CD4-positive, alpha-beta T cell (primary cell): Measurements from ENCODE around the gene PSMB2. TPM values are rescaled to one million over a fixed set of nuclear protein-coding genes. Genes with fewer than 3 reads are reported as not detected.

Experiments
- ATAC-seq: fragments of 200-7000 bp; cut with Tn5 transposase; one replicate; pipeline ENCODE4 v1.10.0; 2022; ENCODE audit warnings: mild to moderate bottlenecking; ENCODE audit not compliant: poor library complexity
- CTCF ChIA-PET: fragments of 350-600 bp; sonication (Branson Sonifier 250); formaldehyde crosslinking; loops from one replicate; lab custom pipeline; 2021; ENCODE audit warnings: antibody characterized with exemption, inconsistent platforms; lab: Charles Lee
- POLR2A ChIA-PET: fragments of 350-600 bp; sonication (Branson Sonifier 250); formaldehyde crosslinking; loops from one replicate; lab custom pipeline; 2021; ENCODE audit warnings: antibody characterized with exemption, inconsistent platforms; lab: Charles Lee
- DNase-seq, 14 experiments: peaks; one replicate each; pipeline ENCODE4 v3.0.0-alpha.2; 2013 to 2020; ENCODE audit warnings: mixed read lengths in 2 of 14
- H3K27ac ChIP-seq, 2 donors: one replicate each; pipeline versions ENCODE4 v1.5.1 to v1.7.0; 2013; ENCODE audit warnings: low read length in 2 of 2, low read depth in 1 of 2, mild to moderate bottlenecking in 1 of 2
- H3K27me3 ChIP-seq, 2 experiments: 1 replicate in 1 of 2; 2 replicates in 1 of 2; pipeline versions ENCODE4 v1.6.1 to v1.7.0; 2013; ENCODE audit warnings: low read length in 2 of 2, control low read depth in 1 of 2, mild to moderate bottlenecking in 1 of 2, moderate library complexity in 1 of 2; ENCODE audit not compliant: insufficient read depth in 2 of 2, control insufficient read depth in 1 of 2
- H3K36me3 ChIP-seq: one replicate; pipeline ENCODE4 v1.6.1; 2013; ENCODE audit warnings: low read length, control low read depth; ENCODE audit not compliant: insufficient read depth
- H3K4me1 ChIP-seq: one replicate; pipeline ENCODE4 v1.6.1; 2013; ENCODE audit warnings: low read length, control low read depth; ENCODE audit not compliant: insufficient read depth
- H3K4me3 ChIP-seq: one replicate; pipeline ENCODE4 v1.5.1; 2013; ENCODE audit warnings: mild to moderate bottlenecking, low read length, moderate library complexity
- H3K9me3 ChIP-seq, 2 experiments: 1 replicate in 1 of 2; 2 replicates in 1 of 2; pipeline versions ENCODE4 v1.6.1 to v1.7.0; 2013; ENCODE audit warnings: low read length in 2 of 2, mild to moderate bottlenecking in 2 of 2, control low read depth in 1 of 2, moderate library complexity in 1 of 2; ENCODE audit not compliant: control insufficient read depth in 1 of 2, insufficient read depth in 1 of 2
- H3K27ac Mint-ChIP-seq: one replicate; pipeline ENCODE4 v1.8.0; 2020; ENCODE audit warnings: mixed read lengths
- H3K27me3 Mint-ChIP-seq: one replicate; pipeline ENCODE4 v1.8.0; 2021; ENCODE audit warnings: mixed read lengths
- H3K36me3 Mint-ChIP-seq: one replicate; pipeline ENCODE4 v1.8.0; 2021; ENCODE audit warnings: low read depth, mixed read lengths
- H3K4me1 Mint-ChIP-seq: one replicate; pipeline ENCODE4 v1.8.0; 2021; ENCODE audit warnings: low read depth, mixed read lengths
- H3K4me3 Mint-ChIP-seq: one replicate; pipeline ENCODE4 v1.8.0; 2020; ENCODE audit warnings: mild to moderate bottlenecking, mixed read lengths
- H3K9me3 Mint-ChIP-seq: one replicate; pipeline ENCODE4 v1.8.0; 2020; ENCODE audit warnings: mixed read lengths
- CTCF ChIP-seq: fragments of 200-600 bp; IDR thresholded peaks from one replicate; pipeline ENCODE4 v1.8.0; 2022; ENCODE audit warnings: antibody characterized with exemption, mild to moderate bottlenecking
- intact Hi-C, 2 experiments: fragments of 100-400 bp; cut with DNase I in 1 of 2; cut with micrococcal nuclease in 1 of 2; formaldehyde crosslinking; loops; one replicate each; pipeline versions ENCODE4 v1.15.1 to v1.9.0; 2023 to 2025; cut with DNase I, micrococcal nuclease
- total RNA-seq, 174 experiments: library from RNA in 2 of 174; stranded (reverse) in 2 of 174; gene quantifications; one replicate each; pipeline ENCODE4 v1.2.3 and lab custom pipeline; 2021 to 2026

PSMB2 gene
- total RNA-seq, 2 experiments from 2014 or later = 34.0 to 35.3 TPM

GRCh38 chr1:35675773-35676172 is 34.4 kb upstream of the PSMB2 start:
- peaks cover 0 to 12% of the 10 kb centered on the region in 2 experiments for H3K27me3 ChIP-seq
- no peaks in the 10 kb centered on the region for H3K36me3 Mint-ChIP-seq
- POLR2A ChIA-PET = no interaction called here

GRCh38 chr1:35674111-35674510 is 32.8 kb upstream of the PSMB2 start:
- no peak overlapping the region for H3K27ac Mint-ChIP-seq
- CTCF ChIA-PET = no interaction called here
- H3K4me3 ChIP-seq = no peak overlapping the region
- H3K4me3 Mint-ChIP-seq = no peak overlapping the region
- H3K27me3 ChIP-seq = peaks cover 0 to 12% of the 10 kb centered on the region in 2 experiments
- H3K27me3 Mint-ChIP-seq = peaks cover 20% of the 10 kb centered on the region
- TF ChIP-seq CTCF = no peak
- intact Hi-C loops = no loop called here
- no peak for DNase-seq
- no peaks in the 10 kb centered on the region for H3K4me1 Mint-ChIP-seq
- no peaks in the 10 kb centered on the region for H3K36me3 ChIP-seq
- no peaks in the 10 kb centered on the region for H3K36me3 Mint-ChIP-seq
- H3K4me1 ChIP-seq = no peaks in the 10 kb centered on the region
- POLR2A ChIA-PET = no interaction called here
- ATAC-seq = no peak
- H3K9me3 ChIP-seq = no peaks in the 10 kb centered on the region
- no peak overlapping the region for H3K27ac ChIP-seq
- H3K9me3 Mint-ChIP-seq = no peaks in the 10 kb centered on the region

More at GRCh38 chr1:35675773-35676172, 34.4 kb upstream of the PSMB2 start:
- Histone ChIP-seq H3K27ac (no peak overlapping the region), H3K36me3 (no peaks in the 10 kb centered on the region), H3K4me1 (no peaks in the 10 kb centered on the region), H3K9me3 (no peaks in the 10 kb centered on the region), H3K4me3 (no peak overlapping the region)
- TF ChIP-seq CTCF = no peak
- Mint-ChIP-seq H3K4me1 (no peaks in the 10 kb centered on the region), H3K27me3 (peaks cover 16% of the 10 kb centered on the region), H3K4me3 (no peak overlapping the region), H3K9me3 (no peaks in the 10 kb centered on the region), H3K27ac (no peak overlapping the region)
- DNase-seq = no peak
- CTCF ChIA-PET = no interaction called here
- no peak for ATAC-seq
- intact Hi-C loops = no loop called here

GRCh38 chr1:35672116-35672515 is 30.8 kb upstream of the PSMB2 start:
- Mint-ChIP-seq H3K4me3 (no peak overlapping the region), H3K27ac (no peak overlapping the region), H3K27me3 (peaks cover 25% of the 10 kb centered on the region), H3K36me3 (no peaks in the 10 kb centered on the region), H3K4me1 (no peaks in the 10 kb centered on the region), H3K9me3 (no peaks in the 10 kb centered on the region)
- intact Hi-C loops = no loop called here
- Histone ChIP-seq H3K4me3 (no peak overlapping the region), H3K36me3 (no peaks in the 10 kb centered on the region), H3K4me1 (no peaks in the 10 kb centered on the region), H3K27me3 (peaks cover 0 to 12% of the 10 kb centered on the region in 2 experiments), H3K27ac (no peak overlapping the region), H3K9me3 (no peaks in the 10 kb centered on the region)
- DNase-seq (no peak), ATAC-seq (no peak)
- POLR2A ChIA-PET = no interaction called here
- no peak for TF ChIP-seq CTCF
- CTCF ChIA-PET = no interaction called here
